NK-92 (cell line): ENCODE data around the gene PARD3.

Source experiments
- DNase-seq: peaks from one replicate; lab custom pipeline; 2025; ENCODE audit not compliant: unreplicated experiment; lab: John Stamatoyannopoulos, UW

Gene PARD3

GRCh38 chr10:34119456-34119855 lies 695.6 kb downstream of the PARD3 start:
- DNase-seq: no peak

GRCh38 chr10:34116681-34117271 lies 698.3 kb downstream of the PARD3 start:
- no peak for DNase-seq

GRCh38 chr10:34116220-34116641 lies 698.9 kb downstream of the PARD3 start:
- no peak for DNase-seq

GRCh38 chr10:34114914-34115313 lies 700.2 kb downstream of the PARD3 start:
- DNase-seq: no peak

- DNase-seq: no peak
These were observed 701.4 kb downstream of the PARD3 start for GRCh38 chr10:34113504-34114225.

- DNase-seq: no peak
These were observed 702.8 kb downstream of the PARD3 start for GRCh38 chr10:34112171-34112782.

- no peak for DNase-seq
These were observed 703.9 kb downstream of the PARD3 start for GRCh38 chr10:34111179-34111578.

- no peak for DNase-seq
These were observed 705.0 kb downstream of the PARD3 start for GRCh38 chr10:34109952-34110702.

- DNase-seq: no peak
These were observed 705.6 kb downstream of the PARD3 start for GRCh38 chr10:34109495-34109894.

- DNase-seq: no peak
These were observed 707.2 kb downstream of the PARD3 start for GRCh38 chr10:34107626-34108516.

GRCh38 chr10:34106356-34106885 lies 708.7 kb downstream of the PARD3 start:
- no peak for DNase-seq

GRCh38 chr10:34104829-34105572 lies 710.1 kb downstream of the PARD3 start:
- no peak for DNase-seq

- DNase-seq: no peak
These were observed 712.1 kb downstream of the PARD3 start for GRCh38 chr10:34102893-34103506.

GRCh38 chr10:34102237-34102673 lies 712.8 kb downstream of the PARD3 start:
- no peak for DNase-seq

- no peak for DNase-seq
These were observed 714.1 kb downstream of the PARD3 start for GRCh38 chr10:34101001-34101400.

- DNase-seq: no peak
These were observed 716.1 kb downstream of the PARD3 start for GRCh38 chr10:34098821-34099567.

- DNase-seq: no peak
These were observed 717.4 kb downstream of the PARD3 start for GRCh38 chr10:34097682-34098081.

GRCh38 chr10:34094961-34095360 lies 720.1 kb downstream of the PARD3 start:
- no peak for DNase-seq
